NCI-H128 (cell line): ENCODE measurements around the gene MIGA2.

Experiments used
- DNase-seq: peaks from one replicate; lab custom pipeline; 2025; ENCODE audit not compliant: unreplicated experiment; lab: John Stamatoyannopoulos, UW

MIGA2 gene

GRCh38 chr9:129010267-129010975, 26.0 kb upstream of the MIGA2 start:
- DNase-seq = no peak

GRCh38 chr9:129011170-129011569, 25.3 kb upstream of the MIGA2 start:
- no peak for DNase-seq

- no peak for DNase-seq
These were observed 24.7 kb upstream of the MIGA2 start for GRCh38 chr9:129011761-129012181.

- no peak for DNase-seq
These were observed 24.1 kb upstream of the MIGA2 start for GRCh38 chr9:129012343-129012742.

GRCh38 chr9:129012893-129013448, 23.5 kb upstream of the MIGA2 start:
- no peak for DNase-seq

GRCh38 chr9:129013674-129014073, 22.8 kb upstream of the MIGA2 start:
- no peak for DNase-seq

GRCh38 chr9:129014124-129014523, 22.3 kb upstream of the MIGA2 start:
- no peak for DNase-seq

GRCh38 chr9:129014608-129015007, 21.8 kb upstream of the MIGA2 start:
- no peak for DNase-seq

GRCh38 chr9:129021091-129021490, 15.3 kb upstream of the MIGA2 start:
- no peak for DNase-seq

- DNase-seq = no peak
These were observed 14.4 kb upstream of the MIGA2 start for GRCh38 chr9:129022037-129022436.

GRCh38 chr9:129023036-129023907, 13.2 kb upstream of the MIGA2 start:
- DNase-seq = no peak

GRCh38 chr9:129023908-129024233, 12.6 kb upstream of the MIGA2 start:
- no peak for DNase-seq

- DNase-seq = no peak
These were observed 9.8 kb upstream of the MIGA2 start for GRCh38 chr9:129026442-129027223.

GRCh38 chr9:129027224-129027684, 9.2 kb upstream of the MIGA2 start:
- no peak for DNase-seq

- peak; percentile 54 for DNase-seq
These were observed 8.7 kb upstream of the MIGA2 start for GRCh38 chr9:129027685-129028191.

GRCh38 chr9:129028192-129028966, 8.0 kb upstream of the MIGA2 start, which contains the start of gene SH3GLB2:
TSS of gene SH3GLB2 (minus strand) at chr9:129028331. CDS start at chr9:129028154, 177 bp downstream.
- peak; percentile 51 for DNase-seq

GRCh38 chr9:129030191-129030590, 6.2 kb upstream of the MIGA2 start:
- no peak for DNase-seq

GRCh38 chr9:129031514-129031913, 4.9 kb upstream of the MIGA2 start:
- no peak for DNase-seq

GRCh38 chr9:129032541-129033159, 3.8 kb upstream of the MIGA2 start:
- no peak for DNase-seq

GRCh38 chr9:129033216-129033615, 3.2 kb upstream of the MIGA2 start:
- DNase-seq = no peak
